ENCODE data around the gene AGO3.

Gene AGO3

GRCh38 chr1:36098650-36099365 is 167.9 kb downstream of the AGO3 start:
- DNase-seq = no peak

- DNase-seq = peak; percentile 71
Measured at GRCh38 chr1:36099681-36100341, 168.9 kb downstream of the AGO3 start.

DNA sequence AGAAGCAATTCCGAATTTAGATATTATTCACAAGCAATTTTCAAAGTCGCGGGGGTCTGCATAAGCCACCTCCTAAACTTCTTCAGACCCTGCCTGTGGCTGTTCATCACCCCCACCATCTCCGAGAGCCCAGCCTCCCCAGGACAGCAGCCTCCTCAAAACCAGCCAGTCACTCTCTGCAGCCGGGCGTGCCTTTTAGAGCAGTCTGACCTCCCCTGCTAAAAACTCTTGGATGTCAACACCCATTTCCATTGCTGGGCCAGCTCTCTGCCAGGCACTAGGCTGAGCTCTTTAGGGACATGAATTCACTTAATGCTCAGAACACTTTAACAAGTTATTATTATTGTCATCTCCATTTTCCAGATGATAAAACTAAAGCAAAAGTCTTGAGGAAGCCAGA is 169.5 kb downstream of the AGO3 start:
- peak; percentile 24 for DNase-seq

GRCh38 chr1:36101546-36101945 is 170.6 kb downstream of the AGO3 start:
- DNase-seq = no peak

GRCh38 chr1:36106269-36106668 is 175.4 kb downstream of the AGO3 start:
- no peak for DNase-seq

DNA sequence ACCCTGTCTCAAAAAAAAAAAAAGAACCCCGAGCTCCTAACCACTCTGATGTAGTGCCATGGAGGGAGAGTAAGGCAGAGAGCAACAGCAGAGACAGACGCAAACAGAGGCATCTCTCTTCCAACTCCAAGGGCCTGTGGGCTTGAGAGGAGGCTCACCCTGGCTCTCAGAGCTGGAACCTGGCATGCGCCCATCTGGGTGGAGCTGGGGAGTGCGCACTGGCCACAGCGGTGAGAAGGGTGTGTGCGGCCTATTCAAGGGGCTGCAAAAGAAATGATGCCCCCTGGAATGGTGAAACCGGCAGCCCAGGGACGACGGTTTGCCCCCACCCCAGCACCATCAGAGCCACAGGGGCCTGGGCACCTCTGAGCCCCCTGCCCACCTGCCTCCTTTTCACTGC is 176.5 kb downstream of the AGO3 start:
- DNase-seq = no peak

DNA sequence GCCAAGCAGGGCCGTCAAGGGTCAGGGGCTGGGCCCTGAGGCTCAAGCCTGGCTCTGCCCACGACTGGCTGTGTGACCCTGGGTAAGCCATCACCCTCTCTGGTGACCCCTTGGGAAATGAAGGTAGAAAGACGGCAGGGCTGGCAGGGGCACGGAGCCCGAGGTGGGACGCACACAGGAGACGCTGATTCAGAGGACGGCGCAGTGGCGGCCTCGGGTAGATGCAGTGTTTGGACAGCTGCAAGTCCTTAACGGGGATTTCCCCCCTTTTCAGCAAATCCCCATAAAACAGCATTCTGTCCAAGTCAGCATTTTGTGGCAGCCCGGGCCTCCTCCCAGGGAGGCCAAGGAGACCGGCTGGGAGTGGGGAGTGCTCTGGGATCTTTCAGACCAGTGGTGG is 177.4 kb downstream of the AGO3 start:
- no peak for DNase-seq

- no peak for DNase-seq
Measured at GRCh38 chr1:36109041-36109679, 178.3 kb downstream of the AGO3 start.

DNA sequence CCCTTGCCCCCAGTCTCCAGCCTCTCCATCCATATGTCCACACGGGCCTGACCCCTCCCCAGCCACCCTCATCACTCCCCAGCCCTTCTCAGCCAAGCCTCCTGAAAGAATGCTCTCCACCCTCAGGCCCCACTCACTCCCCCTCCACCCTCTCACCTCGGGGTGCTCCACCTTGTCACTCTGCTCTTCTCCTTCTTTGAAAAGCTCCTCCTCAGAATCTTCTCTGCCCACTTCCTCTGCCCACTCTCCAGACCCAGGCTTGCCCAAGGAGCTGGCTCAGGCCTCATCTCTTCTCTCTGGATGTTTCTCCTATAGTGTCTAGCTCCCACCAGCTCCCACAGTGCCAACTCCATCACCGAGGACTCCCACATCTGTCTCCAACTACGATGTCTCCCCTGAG is 180.2 kb downstream of the AGO3 start:
- no peak for DNase-seq

GRCh38 chr1:36112823-36113222 is 181.9 kb downstream of the AGO3 start:
- DNase-seq = no peak

DNA sequence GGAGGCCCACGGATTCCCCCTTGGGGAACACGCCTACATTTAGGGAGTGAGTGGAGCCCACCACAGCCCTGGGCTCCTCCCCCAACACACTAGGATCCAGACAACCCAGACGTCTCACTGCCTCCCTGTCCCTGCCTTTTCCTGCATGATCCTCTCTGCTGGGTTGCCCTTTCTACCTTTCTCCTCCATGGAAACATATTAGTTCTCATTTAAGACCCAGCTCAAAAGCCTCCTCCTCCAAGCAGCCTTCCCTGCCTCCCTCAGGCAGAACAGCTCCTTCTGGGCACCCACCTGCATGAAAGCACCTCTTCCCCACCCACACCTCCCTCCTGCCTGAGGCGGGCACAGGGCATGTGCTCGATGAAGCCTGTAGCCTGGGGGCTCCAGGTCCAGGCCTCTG is 183.5 kb downstream of the AGO3 start:
- DNase-seq = no peak

DNA sequence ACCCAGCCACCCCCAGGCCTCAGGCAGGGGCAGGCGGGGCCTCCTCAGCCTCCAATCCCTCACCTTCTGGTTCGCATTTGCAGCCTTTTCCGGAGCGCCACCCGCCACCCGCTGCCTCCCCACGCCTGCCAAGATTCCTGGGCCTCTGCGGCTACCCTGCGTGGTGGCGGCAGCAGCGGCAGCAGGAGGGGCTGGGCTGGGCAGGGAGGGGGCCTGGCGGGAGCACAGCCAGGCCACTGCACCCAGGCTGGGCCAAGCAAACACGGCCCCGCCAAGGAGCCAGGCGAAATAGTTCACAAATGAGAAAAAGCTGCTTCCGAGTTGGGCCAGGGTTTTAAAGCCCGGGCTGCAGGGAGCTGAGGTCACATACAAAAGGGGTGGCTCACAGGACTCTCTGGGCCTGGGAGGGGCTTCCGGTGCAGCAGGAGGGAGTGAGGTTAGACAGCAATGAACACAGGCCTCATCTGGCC is 184.3 kb downstream of the AGO3 start:
- no peak for DNase-seq

- no peak for DNase-seq
Measured at GRCh38 chr1:36115931-36116330, 185.0 kb downstream of the AGO3 start.

GRCh38 chr1:36116901-36117300 is 186.0 kb downstream of the AGO3 start:
- DNase-seq = no peak

GRCh38 chr1:36118447-36119204 is 187.7 kb downstream of the AGO3 start:
- no peak for DNase-seq

DNA sequence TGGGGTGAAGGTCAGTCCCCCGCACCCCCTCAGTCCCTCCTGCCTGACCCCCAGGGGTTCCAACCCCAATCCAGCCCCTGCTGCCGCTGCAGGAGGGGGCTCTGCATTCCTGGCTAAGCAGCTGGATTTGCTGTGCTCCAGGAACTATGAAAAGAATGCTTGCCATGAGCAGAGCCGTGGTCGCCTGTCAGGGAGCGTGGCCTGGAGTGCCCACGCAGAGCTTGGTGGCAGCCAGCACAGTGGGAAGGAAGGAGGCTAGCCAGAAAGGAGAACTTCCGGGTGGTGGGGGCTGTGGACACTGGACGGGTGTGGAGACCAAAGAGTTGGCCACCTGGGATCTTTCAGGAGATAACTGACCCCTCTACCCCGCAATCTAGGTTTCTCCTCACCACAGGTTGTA is 188.6 kb downstream of the AGO3 start:
- DNase-seq = no peak
